ENCODE results near the gene VEPH1.

Gene VEPH1

GRCh38 chr3:157436583-157437291 lies 66.5 kb downstream of the VEPH1 start, which contains the start of gene PTX3:
Gene PTX3 (plus strand): TSS chr3:157436850. CDS start chr3:157436934, 84 bp downstream.
- Mint-ChIP-seq H3K4me3 (peak within 1 kb of the TSS; percentile 8), H3K27ac (ENCODE audit: low read depth) (no peak within 1 kb of the TSS), H3K27me3 (peaks cover 61% of the 10 kb centered on the region), H3K4me1 (peaks cover 7% of the 10 kb centered on the region), H3K9me3 (no peaks in the 10 kb centered on the region), H3K36me3 (ENCODE audit: insufficient read depth) (no peaks in the 10 kb centered on the region)
- ATAC-seq (replicated peaks; ENCODE audit: extremely low read depth, poor library complexity, severe bottlenecking) (no peak), DNase-seq (ENCODE audit: low spot score in 2 of 2) (no peak)

GRCh38 chr3:157429708-157430107 lies 73.5 kb downstream of the VEPH1 start:
- no peaks in the 10 kb centered on the region for H3K36me3 Mint-ChIP-seq (ENCODE audit: insufficient read depth)
- H3K4me1 Mint-ChIP-seq: no peaks in the 10 kb centered on the region
- no peak for ATAC-seq (replicated peaks; ENCODE audit: extremely low read depth, poor library complexity, severe bottlenecking)
- peaks cover 30% of the 10 kb centered on the region for H3K27me3 Mint-ChIP-seq
- H3K9me3 Mint-ChIP-seq: peaks cover 5% of the 10 kb centered on the region
- no peak overlapping the region for H3K4me3 Mint-ChIP-seq
- H3K27ac Mint-ChIP-seq (ENCODE audit: low read depth): no peak overlapping the region
- no peak for DNase-seq (ENCODE audit: low spot score in 2 of 2)

- H3K27me3 Mint-ChIP-seq: peaks cover 22% of the 10 kb centered on the region
- ATAC-seq (replicated peaks; ENCODE audit: extremely low read depth, poor library complexity, severe bottlenecking) (no peak), DNase-seq (ENCODE audit: low spot score in 2 of 2) (no peak)
- H3K9me3 Mint-ChIP-seq: peaks cover 5% of the 10 kb centered on the region
- H3K4me3 Mint-ChIP-seq: no peak overlapping the region
- no peaks in the 10 kb centered on the region for H3K4me1 Mint-ChIP-seq
- no peaks in the 10 kb centered on the region for H3K36me3 Mint-ChIP-seq (ENCODE audit: insufficient read depth)
- no peak overlapping the region for H3K27ac Mint-ChIP-seq (ENCODE audit: low read depth)
Measured at GRCh38 chr3:157428853-157429252, 74.4 kb downstream of the VEPH1 start.

- H3K27me3 Mint-ChIP-seq: peaks cover 22% of the 10 kb centered on the region
- no peak overlapping the region for H3K4me3 Mint-ChIP-seq
- peaks cover 10% of the 10 kb centered on the region for H3K9me3 Mint-ChIP-seq
- no peaks in the 10 kb centered on the region for H3K36me3 Mint-ChIP-seq (ENCODE audit: insufficient read depth)
- H3K4me1 Mint-ChIP-seq: no peaks in the 10 kb centered on the region
- DNase-seq (ENCODE audit: low spot score in 2 of 2): no peak
- no peak for ATAC-seq (replicated peaks; ENCODE audit: extremely low read depth, poor library complexity, severe bottlenecking)
- no peak overlapping the region for H3K27ac Mint-ChIP-seq (ENCODE audit: low read depth)
Measured at GRCh38 chr3:157427901-157428300, 75.3 kb downstream of the VEPH1 start.

- no peaks in the 10 kb centered on the region for H3K4me1 Mint-ChIP-seq
- H3K4me3 Mint-ChIP-seq: no peak overlapping the region
- no peak overlapping the region for H3K27ac Mint-ChIP-seq (ENCODE audit: low read depth)
- ATAC-seq (replicated peaks; ENCODE audit: extremely low read depth, poor library complexity, severe bottlenecking): no peak
- peaks cover 16% of the 10 kb centered on the region for H3K27me3 Mint-ChIP-seq
- H3K9me3 Mint-ChIP-seq: peaks cover 10% of the 10 kb centered on the region
- no peaks in the 10 kb centered on the region for H3K36me3 Mint-ChIP-seq (ENCODE audit: insufficient read depth)
- DNase-seq (ENCODE audit: low spot score in 2 of 2): no peak
Measured at GRCh38 chr3:157423337-157423736, 79.9 kb downstream of the VEPH1 start.

- Mint-ChIP-seq H3K4me3 (no peak overlapping the region), H3K4me1 (no peaks in the 10 kb centered on the region), H3K36me3 (ENCODE audit: insufficient read depth) (no peaks in the 10 kb centered on the region), H3K9me3 (peaks cover 9% of the 10 kb centered on the region), H3K27ac (ENCODE audit: low read depth) (no peak overlapping the region), H3K27me3 (peaks cover 19% of the 10 kb centered on the region)
- ATAC-seq (replicated peaks; ENCODE audit: extremely low read depth, poor library complexity, severe bottlenecking) (no peak), DNase-seq (ENCODE audit: low spot score in 2 of 2) (no peak)
Measured at GRCh38 chr3:157420606-157421130, 82.5 kb downstream of the VEPH1 start.

GRCh38 chr3:157418104-157418503 lies 85.1 kb downstream of the VEPH1 start:
- no peak for DNase-seq (ENCODE audit: low spot score in 2 of 2)
- no peak for ATAC-seq (replicated peaks; ENCODE audit: extremely low read depth, poor library complexity, severe bottlenecking)
- Mint-ChIP-seq H3K36me3 (ENCODE audit: insufficient read depth) (no peaks in the 10 kb centered on the region), H3K27me3 (peaks cover 21% of the 10 kb centered on the region), H3K4me1 (no peaks in the 10 kb centered on the region), H3K27ac (ENCODE audit: low read depth) (no peak overlapping the region), H3K9me3 (peaks cover 4% of the 10 kb centered on the region), H3K4me3 (no peak overlapping the region)

- peaks cover 4% of the 10 kb centered on the region for H3K9me3 Mint-ChIP-seq
- peaks cover 18% of the 10 kb centered on the region for H3K27me3 Mint-ChIP-seq
- ATAC-seq (replicated peaks; ENCODE audit: extremely low read depth, poor library complexity, severe bottlenecking) (no peak), DNase-seq (ENCODE audit: low spot score in 2 of 2) (no peak)
- no peaks in the 10 kb centered on the region for H3K36me3 Mint-ChIP-seq (ENCODE audit: insufficient read depth)
- no peak overlapping the region for H3K4me3 Mint-ChIP-seq
- no peaks in the 10 kb centered on the region for H3K4me1 Mint-ChIP-seq
- H3K27ac Mint-ChIP-seq (ENCODE audit: low read depth): no peak overlapping the region
Measured at GRCh38 chr3:157417247-157417646, 86.0 kb downstream of the VEPH1 start.

GRCh38 chr3:157416347-157417087 lies 86.7 kb downstream of the VEPH1 start:
- no peak for DNase-seq (ENCODE audit: low spot score in 2 of 2)
- no peak overlapping the region for H3K4me3 Mint-ChIP-seq
- peaks cover 4% of the 10 kb centered on the region for H3K9me3 Mint-ChIP-seq
- H3K27me3 Mint-ChIP-seq: peaks cover 18% of the 10 kb centered on the region
- no peaks in the 10 kb centered on the region for H3K4me1 Mint-ChIP-seq
- no peak for ATAC-seq (replicated peaks; ENCODE audit: extremely low read depth, poor library complexity, severe bottlenecking)
- no peaks in the 10 kb centered on the region for H3K36me3 Mint-ChIP-seq (ENCODE audit: insufficient read depth)
- H3K27ac Mint-ChIP-seq (ENCODE audit: low read depth): no peak overlapping the region

- Mint-ChIP-seq H3K27me3 (peaks cover 18% of the 10 kb centered on the region), H3K27ac (ENCODE audit: low read depth) (no peak overlapping the region), H3K4me3 (no peak overlapping the region), H3K4me1 (no peaks in the 10 kb centered on the region), H3K9me3 (peaks cover 4% of the 10 kb centered on the region), H3K36me3 (ENCODE audit: insufficient read depth) (no peaks in the 10 kb centered on the region)
- DNase-seq (ENCODE audit: low spot score in 2 of 2) (no peak), ATAC-seq (replicated peaks; ENCODE audit: extremely low read depth, poor library complexity, severe bottlenecking) (no peak)
Measured at GRCh38 chr3:157414861-157415260, 88.4 kb downstream of the VEPH1 start.

GRCh38 chr3:157412323-157412855 lies 90.8 kb downstream of the VEPH1 start:
- Mint-ChIP-seq H3K4me3 (no peak overlapping the region), H3K4me1 (no peaks in the 10 kb centered on the region)

GRCh38 chr3:157410945-157411344 lies 92.3 kb downstream of the VEPH1 start:
- H3K27me3 Mint-ChIP-seq: peaks cover 10% of the 10 kb centered on the region
- no peak for ATAC-seq (replicated peaks; ENCODE audit: extremely low read depth, poor library complexity, severe bottlenecking)
- H3K9me3 Mint-ChIP-seq: peaks cover 3% of the 10 kb centered on the region
- no peak overlapping the region for H3K4me3 Mint-ChIP-seq
- DNase-seq (ENCODE audit: low spot score in 2 of 2): no peak
- H3K4me1 Mint-ChIP-seq: no peaks in the 10 kb centered on the region
- no peaks in the 10 kb centered on the region for H3K36me3 Mint-ChIP-seq (ENCODE audit: insufficient read depth)
- no peak overlapping the region for H3K27ac Mint-ChIP-seq (ENCODE audit: low read depth)

More at GRCh38 chr3:157412323-157412855, 90.8 kb downstream of the VEPH1 start:
- H3K27me3 Mint-ChIP-seq: peaks cover 18% of the 10 kb centered on the region
- H3K9me3 Mint-ChIP-seq: peaks cover 4% of the 10 kb centered on the region
- DNase-seq (ENCODE audit: low spot score in 2 of 2): no peak
- ATAC-seq (replicated peaks; ENCODE audit: extremely low read depth, poor library complexity, severe bottlenecking): no peak
- no peaks in the 10 kb centered on the region for H3K36me3 Mint-ChIP-seq (ENCODE audit: insufficient read depth)
- H3K27ac Mint-ChIP-seq (ENCODE audit: low read depth): no peak overlapping the region

All from central memory CD8-positive, alpha-beta T cell (primary cell).